Daoy (cell line): ENCODE data around the gene UTS2B. TPM values are rescaled to one million over a fixed set of nuclear protein-coding genes. Genes with fewer than 3 reads are reported as not detected.

Experiments
- DNase-seq: peaks from one replicate; pipeline ENCODE4 v3.0.0-alpha.2; 2015; ENCODE audit warnings: low read depth
- total RNA-seq: library from RNA; depleted of rRNA; stranded (reverse); fragments of >200 nt; shearing (Covaris generic); gene quantifications from 2 replicates; pipeline ENCODE4 v1.2.3, GENCODE V29; 2014; rRNA removed

The UTS2B gene
- total RNA-seq, 1 experiment from 2014 or later = not detected

DNA sequence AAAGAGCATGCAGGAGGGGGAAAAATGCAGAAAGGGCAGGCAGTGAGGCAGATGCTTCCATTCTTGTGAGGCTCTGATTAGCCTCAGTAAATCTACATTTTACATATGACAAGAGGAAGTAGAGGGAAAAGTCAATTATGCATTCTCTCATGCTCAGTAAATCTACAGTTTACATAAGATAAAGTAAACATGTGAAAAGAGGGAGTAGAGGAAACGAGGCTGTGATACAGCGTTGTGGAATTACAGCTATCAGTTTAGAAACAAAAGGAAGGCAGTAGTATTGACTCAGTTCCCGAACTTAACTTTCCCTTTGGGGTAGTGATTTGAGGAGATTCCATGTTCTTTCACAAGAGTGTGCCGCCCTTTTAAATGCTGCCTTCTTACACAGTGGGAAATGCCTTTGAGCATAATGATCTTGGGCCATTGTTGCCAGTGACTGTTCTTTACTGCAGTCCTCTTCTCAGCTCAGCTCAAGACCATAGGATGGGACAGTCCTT lies 92.0 kb downstream of the UTS2B start:
- peak; percentile 49 for DNase-seq

GRCh38 chr3:191237047-191237882 lies 93.1 kb downstream of the UTS2B start:
- no peak for DNase-seq

GRCh38 chr3:191236646-191237045 lies 93.7 kb downstream of the UTS2B start:
- no peak for DNase-seq

- peak; percentile 64 for DNase-seq
These were observed 94.7 kb downstream of the UTS2B start for GRCh38 chr3:191235331-191236314.

GRCh38 chr3:191234216-191234615 lies 96.1 kb downstream of the UTS2B start:
- no peak for DNase-seq

DNA sequence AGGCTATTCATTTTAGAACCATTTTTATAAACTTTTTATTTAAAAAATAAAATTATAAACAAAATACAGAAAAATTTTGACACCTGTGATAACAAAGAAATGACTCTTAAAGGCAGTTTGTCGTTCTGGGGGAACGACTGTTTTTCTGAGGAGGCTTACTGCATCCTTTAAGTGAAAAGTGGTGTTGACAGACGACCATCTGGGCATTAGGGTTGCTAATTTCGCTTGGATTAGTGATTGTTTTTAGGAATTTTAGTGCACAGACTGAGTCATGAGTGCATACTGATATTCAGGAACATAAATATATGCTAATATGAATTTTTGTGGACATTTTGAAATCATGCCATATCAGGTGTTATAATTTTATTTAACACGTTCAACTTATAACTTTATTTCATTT lies 102.8 kb downstream of the UTS2B start:
- no peak for DNase-seq

DNA sequence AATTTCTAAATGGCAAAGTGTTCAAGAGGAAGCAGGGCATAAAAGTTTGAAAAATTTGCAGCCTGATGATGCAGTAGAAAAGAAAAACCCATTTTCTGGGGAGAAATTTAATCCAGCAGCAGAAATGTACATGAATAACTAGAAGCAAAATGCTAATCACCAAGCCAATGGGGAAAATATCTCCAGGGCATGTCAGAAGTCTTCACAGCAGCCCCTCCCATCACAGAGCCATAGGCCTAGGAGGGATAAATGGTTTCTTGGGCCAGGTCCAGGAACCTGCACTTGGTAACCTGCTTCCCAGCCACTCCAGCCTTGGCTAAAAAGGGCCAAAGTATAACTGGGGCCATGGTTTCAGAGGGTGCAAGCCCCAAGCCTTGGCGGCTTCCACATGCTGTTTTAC lies 108.7 kb downstream of the UTS2B start:
- no peak for DNase-seq

- peak; percentile 22 for DNase-seq
These were observed 109.4 kb downstream of the UTS2B start for GRCh38 chr3:191220908-191221307.

DNA sequence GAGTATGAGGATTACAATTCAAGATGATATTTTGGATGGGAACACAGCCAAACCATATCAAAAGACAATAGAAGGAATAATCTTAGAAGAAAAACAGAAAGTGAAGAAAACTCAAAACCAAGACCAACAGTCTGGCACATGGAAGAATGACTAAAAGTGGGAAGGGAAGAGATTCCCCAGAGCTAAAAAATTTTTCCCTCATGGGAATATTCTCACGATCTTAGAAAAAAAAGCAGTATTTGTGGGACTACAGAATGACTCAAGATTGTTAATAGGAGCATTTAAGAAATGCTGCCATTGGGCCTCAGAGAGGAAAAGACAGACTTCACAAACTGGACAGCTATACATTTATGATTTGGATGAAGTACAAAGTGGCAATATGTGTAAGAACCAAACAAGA lies 113.0 kb downstream of the UTS2B start:
- no peak for DNase-seq

Other genes with a start within 250 kb of the UTS2B start
- 0.11 TPM in 1 of 2 replicates, not detected in the other for gene OSTN, start 131.3 kb downstream of the UTS2B start, total RNA-seq
- 151 and 167 TPM in 2 replicates for gene CCDC50, start 1.1 kb downstream of the UTS2B start, total RNA-seq
- gene PYDC2, start 130.6 kb upstream of the UTS2B start, total RNA-seq = not detected in 2 replicates